ENCODE data around the gene MKS1.
A peak's percentile ranks its signal among the peaks of the same experiment; 100 is the strongest.

MKS1 gene

DNA sequence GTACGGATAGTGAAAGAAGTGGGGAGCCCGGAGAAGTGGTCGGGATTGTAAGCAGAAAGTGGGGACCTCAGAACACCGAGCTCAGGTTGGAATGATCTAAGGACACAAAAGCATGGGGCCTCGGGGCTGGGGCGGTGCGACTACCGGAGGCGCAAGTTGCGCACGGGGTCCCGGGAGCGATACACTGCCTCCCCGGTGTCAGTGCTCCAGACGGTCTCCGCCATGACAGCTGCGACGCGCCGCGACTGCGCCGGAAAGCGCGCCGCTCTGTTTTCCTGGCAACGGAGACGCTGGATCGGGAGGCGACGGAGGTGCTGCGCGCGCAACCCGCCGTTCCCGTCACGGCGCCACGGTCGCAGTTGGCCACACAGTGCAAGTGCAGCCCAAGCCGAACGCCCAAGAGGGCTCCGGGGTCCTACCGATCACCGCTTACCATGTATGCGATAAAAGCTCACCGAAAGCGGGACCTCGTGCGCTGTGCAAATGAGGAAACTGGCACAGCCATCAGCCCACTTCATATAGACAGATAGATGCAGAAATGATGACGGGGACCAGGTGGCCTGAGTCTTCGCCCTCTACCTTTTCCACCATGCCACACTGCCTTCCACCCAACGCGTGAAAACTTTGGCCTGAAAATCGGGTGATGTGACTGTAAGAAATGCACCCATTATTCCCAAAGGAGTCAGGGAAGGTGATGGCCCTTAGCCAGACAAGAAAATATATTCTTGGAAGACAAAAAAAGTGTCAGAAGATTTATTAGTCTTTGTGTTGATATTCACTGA, at the start of gene MKS1:
TSS of gene MKS1 (minus strand) at position 249 of the 782 bp plus-strand sequence. CDS start at position 224, 25 bp downstream.
- Histone ChIP-seq H3K36me3 (ENCODE audit: insufficient read depth, low read length) (peaks cover 19% of the 10 kb centered on the region), H3K9me3 (ENCODE audit: low read length) (no peaks in the 10 kb centered on the region), H3K4me3 (ENCODE audit: low read length) (peak within 1 kb of the TSS; percentile 79), H2AFZ (ENCODE audit: low read depth, low read length) (peak within 1 kb of the TSS; percentile 84), H3K4me1 (ENCODE audit: insufficient read depth, low read length) (peaks cover 5% of the 10 kb centered on the region), H3K27me3 (ENCODE audit: insufficient read depth, low read length) (no peaks in the 10 kb centered on the region)

DNA sequence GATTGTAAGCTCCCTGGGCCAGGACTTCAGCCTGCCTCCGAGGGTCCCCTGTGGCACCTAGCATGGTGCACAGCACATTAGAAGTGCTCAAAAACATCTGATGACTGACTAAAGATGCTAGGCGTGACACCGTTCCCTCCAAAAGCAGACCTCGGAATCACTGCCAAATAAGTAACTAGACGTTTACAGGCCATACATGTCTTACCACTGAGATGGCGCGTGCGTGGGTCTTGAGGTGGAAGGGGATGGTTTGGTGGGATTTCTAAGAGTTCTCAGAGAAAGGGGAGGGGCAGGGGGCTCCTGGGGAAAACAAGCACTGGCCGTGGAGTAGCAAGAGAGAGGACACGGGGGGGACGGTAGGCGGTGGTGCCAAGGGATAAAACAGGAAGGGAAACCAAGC, 49.3 kb upstream of the MKS1 start:
- Histone ChIP-seq H2AFZ (ENCODE audit: low read depth, low read length) (no peak overlapping the region), H3K9me3 (ENCODE audit: low read length) (no peaks in the 10 kb centered on the region), H3K4me3 (ENCODE audit: low read length) (no peak overlapping the region), H3K27me3 (ENCODE audit: insufficient read depth, low read length) (peaks cover 23% of the 10 kb centered on the region), H3K36me3 (ENCODE audit: insufficient read depth, low read length) (no peaks in the 10 kb centered on the region), H3K4me1 (ENCODE audit: insufficient read depth, low read length) (no peaks in the 10 kb centered on the region)

DNA sequence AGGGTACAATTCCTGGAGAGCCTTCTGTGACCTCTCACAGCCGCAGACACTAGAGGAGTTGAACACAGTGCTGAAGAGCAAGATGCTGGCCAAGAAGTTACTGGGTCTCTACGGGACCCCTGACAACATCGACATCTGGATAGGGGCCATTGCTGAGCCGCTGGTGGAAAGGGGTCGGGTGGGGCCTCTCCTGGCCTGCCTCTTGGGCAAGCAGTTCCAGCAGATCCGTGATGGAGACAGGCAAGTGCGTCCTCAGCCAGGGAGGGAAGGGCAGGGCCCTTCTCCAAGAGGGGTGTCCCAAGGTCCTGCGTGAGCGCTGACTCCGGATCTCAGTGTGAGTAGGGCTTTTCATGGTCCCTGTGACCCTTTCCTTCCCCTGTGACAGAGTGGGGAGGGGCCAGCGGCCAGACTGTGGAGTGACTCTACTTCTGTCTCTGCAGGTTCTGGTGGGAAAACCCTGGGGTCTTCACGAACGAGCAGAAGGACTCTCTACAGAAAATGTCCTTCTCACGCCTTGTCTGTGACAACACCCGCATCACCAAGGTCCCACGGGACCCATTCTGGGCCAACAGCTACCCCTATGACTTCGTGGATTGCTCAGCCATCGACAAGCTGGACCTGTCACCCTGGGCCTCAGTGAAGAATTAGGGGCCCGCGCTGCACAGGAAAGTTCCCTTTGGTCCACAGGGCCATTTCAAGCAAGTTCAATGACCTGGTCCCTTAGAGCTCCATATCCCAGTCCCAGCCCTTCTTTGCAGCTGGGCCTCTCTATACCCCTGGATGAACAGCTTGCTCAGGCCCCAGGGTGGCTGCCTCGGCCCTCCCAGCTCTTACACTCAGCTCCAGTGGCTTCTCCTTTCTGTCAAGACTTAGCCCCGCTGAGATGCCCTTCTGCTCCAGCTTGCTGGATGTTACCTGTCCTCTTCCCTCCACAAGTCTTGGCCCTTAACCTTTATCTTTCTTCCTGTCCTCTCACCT, 48.6 kb upstream of the MKS1 start:
- H3K36me3 ChIP-seq (ENCODE audit: insufficient read depth, low read length) = no peaks in the 10 kb centered on the region
- H3K27me3 ChIP-seq (ENCODE audit: insufficient read depth, low read length) = peaks cover 23% of the 10 kb centered on the region
- no peaks in the 10 kb centered on the region for H3K9me3 ChIP-seq (ENCODE audit: low read length)
- H3K4me1 ChIP-seq (ENCODE audit: insufficient read depth, low read length) = no peaks in the 10 kb centered on the region
- H3K4me3 ChIP-seq (ENCODE audit: low read length) = no peak overlapping the region
- H2AFZ ChIP-seq (ENCODE audit: low read depth, low read length) = no peak overlapping the region

DNA sequence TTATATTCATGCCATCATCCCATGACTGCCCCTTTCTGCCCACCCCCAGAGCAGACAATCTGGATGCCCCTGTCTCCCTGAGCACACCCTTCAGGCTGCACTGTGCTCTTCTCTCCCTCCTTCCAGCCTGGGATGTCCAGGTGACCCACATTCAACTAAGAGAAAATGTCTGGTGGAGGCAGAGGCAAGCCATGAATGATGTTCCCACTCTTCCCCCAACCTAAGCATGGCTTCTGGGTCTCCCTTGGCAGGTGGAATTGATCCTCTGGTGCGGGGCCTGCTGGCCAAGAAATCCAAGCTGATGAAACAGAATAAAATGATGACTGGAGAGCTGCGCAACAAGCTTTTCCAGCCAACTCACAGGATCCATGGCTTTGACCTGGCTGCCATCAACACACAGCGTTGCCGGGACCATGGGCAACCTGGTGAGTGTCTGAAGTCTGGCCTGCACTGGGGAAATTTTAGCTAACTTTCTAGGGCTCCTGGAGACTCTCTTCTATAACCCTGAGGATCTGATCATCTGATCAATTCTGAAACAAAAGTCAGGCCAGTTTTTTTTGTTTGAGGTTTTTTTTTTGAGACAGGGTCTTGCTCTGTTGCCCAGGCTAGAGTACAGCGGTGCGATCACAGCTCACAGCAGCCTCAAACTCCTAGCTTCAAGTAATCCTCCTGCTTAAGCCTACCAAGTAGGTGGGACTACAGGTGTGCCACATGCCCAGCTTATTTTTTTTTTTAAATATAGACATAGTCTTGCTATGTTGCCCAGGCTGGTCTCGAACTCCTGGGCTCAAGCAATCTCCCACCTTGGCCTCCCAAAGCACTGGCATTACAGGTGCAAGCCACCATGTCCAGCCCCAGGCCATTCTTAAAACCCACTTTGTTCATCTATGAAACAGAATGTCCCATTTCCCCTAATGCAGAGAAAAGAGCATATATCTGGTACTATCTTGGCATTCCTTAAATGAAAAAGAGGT, 47.1 kb upstream of the MKS1 start:
- no peaks in the 10 kb centered on the region for H3K36me3 ChIP-seq (ENCODE audit: insufficient read depth, low read length)

DNA sequence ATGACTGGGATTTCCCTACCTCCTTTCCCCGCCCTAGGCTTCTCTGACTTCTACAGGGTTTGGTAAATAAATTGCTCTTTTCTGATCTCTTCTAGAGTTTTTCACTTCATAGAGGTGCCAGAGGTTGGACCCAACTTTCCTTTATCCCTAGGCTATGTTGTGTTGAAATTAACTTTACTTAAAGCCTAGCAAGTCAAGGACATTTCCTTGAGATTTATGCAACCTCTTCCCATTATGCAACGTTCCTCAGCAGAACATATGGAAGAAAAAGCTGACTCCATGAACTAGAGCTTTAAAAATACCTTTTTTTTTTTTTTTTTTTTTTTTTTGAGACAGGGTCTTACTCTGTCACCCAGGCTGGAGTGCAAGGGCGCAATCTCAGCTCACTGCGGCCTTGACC, 46.2 kb upstream of the MKS1 start:
- H3K36me3 ChIP-seq (ENCODE audit: insufficient read depth, low read length) = no peaks in the 10 kb centered on the region
- no peak overlapping the region for H2AFZ ChIP-seq (ENCODE audit: low read depth, low read length)
- H3K4me1 ChIP-seq (ENCODE audit: insufficient read depth, low read length) = no peaks in the 10 kb centered on the region
- peaks cover 17% of the 10 kb centered on the region for H3K27me3 ChIP-seq (ENCODE audit: insufficient read depth, low read length)
- H3K4me3 ChIP-seq (ENCODE audit: low read length) = no peak overlapping the region
- H3K9me3 ChIP-seq (ENCODE audit: low read length) = no peaks in the 10 kb centered on the region

More for the DNA sequence above, 47.1 kb upstream of the MKS1 start:
- Histone ChIP-seq H2AFZ (ENCODE audit: low read depth, low read length) (no peak overlapping the region), H3K27me3 (ENCODE audit: insufficient read depth, low read length) (peaks cover 23% of the 10 kb centered on the region), H3K9me3 (ENCODE audit: low read length) (no peaks in the 10 kb centered on the region), H3K4me3 (ENCODE audit: low read length) (no peak overlapping the region), H3K4me1 (ENCODE audit: insufficient read depth, low read length) (no peaks in the 10 kb centered on the region)

DNA sequence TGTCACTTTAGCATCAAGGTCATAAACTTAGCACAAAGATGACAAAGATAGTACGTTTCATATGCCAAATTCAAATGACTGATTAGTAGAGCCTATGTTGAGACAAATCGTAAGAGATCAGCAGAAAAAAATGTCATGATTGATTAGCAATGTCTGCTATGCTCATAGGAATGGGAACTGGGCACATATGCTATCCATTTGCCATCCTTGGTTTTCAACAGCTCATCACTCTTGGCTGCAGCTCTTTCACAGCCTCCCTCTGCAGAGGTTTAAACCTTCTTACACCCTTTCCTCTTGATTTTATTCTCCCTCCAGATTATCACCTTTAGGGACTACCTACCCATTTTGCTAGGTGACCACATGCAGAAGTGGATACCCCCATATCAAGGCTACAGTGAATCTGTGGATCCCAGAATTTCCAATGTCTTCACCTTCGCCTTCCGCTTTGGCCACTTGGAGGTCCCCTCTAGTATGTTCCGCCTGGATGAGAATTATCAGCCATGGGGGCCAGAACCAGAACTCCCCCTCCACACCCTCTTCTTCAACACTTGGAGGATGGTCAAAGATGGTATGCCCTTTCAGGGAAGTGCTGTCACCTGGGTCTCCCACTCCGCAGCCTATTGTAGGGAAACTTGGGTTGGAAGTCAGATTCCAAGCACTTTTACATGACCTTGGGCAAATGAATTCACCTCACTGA, 45.5 kb upstream of the MKS1 start:
- Histone ChIP-seq H3K36me3 (ENCODE audit: insufficient read depth, low read length) (no peaks in the 10 kb centered on the region), H3K4me3 (ENCODE audit: low read length) (no peak overlapping the region), H2AFZ (ENCODE audit: low read depth, low read length) (no peak overlapping the region), H3K27me3 (ENCODE audit: insufficient read depth, low read length) (peaks cover 17% of the 10 kb centered on the region), H3K4me1 (ENCODE audit: insufficient read depth, low read length) (no peaks in the 10 kb centered on the region), H3K9me3 (ENCODE audit: low read length) (no peaks in the 10 kb centered on the region)

DNA sequence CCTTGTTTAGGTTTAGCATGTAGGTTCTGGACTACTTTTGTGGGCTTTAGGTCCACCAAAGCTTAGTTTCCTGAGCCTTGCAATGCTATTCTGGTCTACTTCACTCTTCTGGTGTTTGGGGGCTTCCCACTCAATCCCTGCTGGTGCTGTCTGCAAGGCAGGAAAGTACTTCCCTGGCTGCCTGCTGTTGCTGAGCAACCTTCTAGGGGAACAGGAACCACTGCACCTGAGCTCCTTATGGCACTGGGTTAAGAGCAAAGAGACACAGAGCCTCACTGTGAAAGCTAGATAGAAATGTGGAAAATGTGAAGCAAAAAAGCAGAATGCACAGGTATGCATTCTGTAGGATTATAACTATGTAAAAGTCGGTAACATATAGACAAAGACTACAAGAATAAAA, 44.7 kb upstream of the MKS1 start:
- Histone ChIP-seq H3K4me1 (ENCODE audit: insufficient read depth, low read length) (no peaks in the 10 kb centered on the region), H3K9me3 (ENCODE audit: low read length) (no peaks in the 10 kb centered on the region), H2AFZ (ENCODE audit: low read depth, low read length) (no peak overlapping the region), H3K4me3 (ENCODE audit: low read length) (no peak overlapping the region), H3K36me3 (ENCODE audit: insufficient read depth, low read length) (no peaks in the 10 kb centered on the region), H3K27me3 (ENCODE audit: insufficient read depth, low read length) (peaks cover 13% of the 10 kb centered on the region)

DNA sequence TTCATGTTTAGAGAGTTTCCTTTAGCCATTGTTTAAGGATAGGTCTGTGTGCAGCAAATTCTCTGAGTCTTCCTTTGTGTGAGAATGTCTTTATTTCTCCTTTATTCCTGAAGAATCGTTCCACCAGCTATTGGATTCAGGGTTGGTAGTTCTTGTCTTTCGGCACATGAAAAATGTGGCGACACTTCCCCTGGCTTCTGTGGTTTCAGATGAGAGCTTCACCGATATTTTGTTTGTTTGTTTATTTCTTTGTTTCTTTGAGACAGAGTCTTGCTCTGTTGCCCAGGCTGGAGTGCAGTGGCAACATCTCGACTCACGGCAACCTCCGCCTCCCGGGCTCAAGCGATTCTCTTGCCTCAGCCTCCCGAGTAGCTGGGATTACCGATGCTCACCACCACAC, 43.1 kb upstream of the MKS1 start:
- no peaks in the 10 kb centered on the region for H3K4me1 ChIP-seq (ENCODE audit: insufficient read depth, low read length)
- no peak overlapping the region for H3K4me3 ChIP-seq (ENCODE audit: low read length)
- no peaks in the 10 kb centered on the region for H3K9me3 ChIP-seq (ENCODE audit: low read length)
- no peak overlapping the region for H2AFZ ChIP-seq (ENCODE audit: low read depth, low read length)
- no peaks in the 10 kb centered on the region for H3K36me3 ChIP-seq (ENCODE audit: insufficient read depth, low read length)
- peaks cover 10% of the 10 kb centered on the region for H3K27me3 ChIP-seq (ENCODE audit: insufficient read depth, low read length)

DNA sequence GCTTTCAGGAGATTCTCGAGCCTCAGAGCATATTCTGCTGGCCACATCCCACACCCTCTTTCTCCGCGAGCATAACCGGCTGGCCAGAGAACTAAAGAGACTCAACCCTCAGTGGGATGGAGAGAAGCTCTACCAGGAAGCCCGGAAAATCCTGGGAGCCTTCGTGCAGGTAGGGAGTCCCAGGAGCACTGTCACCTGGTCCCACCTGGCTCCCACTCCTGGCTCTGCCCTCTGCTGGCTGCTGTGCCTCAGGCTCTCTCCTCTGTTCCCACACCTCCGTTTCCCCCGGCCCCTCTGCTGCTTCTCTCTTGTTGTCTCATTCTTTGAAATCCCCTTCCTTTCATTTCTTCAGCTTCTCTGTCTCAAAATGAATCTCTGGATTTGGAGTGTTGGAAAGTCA, 35.7 kb upstream of the MKS1 start:
- H3K27me3 ChIP-seq (ENCODE audit: insufficient read depth, low read length) = peaks cover 31% of the 10 kb centered on the region
- no peaks in the 10 kb centered on the region for H3K9me3 ChIP-seq (ENCODE audit: low read length)
- no peaks in the 10 kb centered on the region for H3K36me3 ChIP-seq (ENCODE audit: insufficient read depth, low read length)
- H3K4me1 ChIP-seq (ENCODE audit: insufficient read depth, low read length) = no peaks in the 10 kb centered on the region
- no peak overlapping the region for H2AFZ ChIP-seq (ENCODE audit: low read depth, low read length)
- no peak overlapping the region for H3K4me3 ChIP-seq (ENCODE audit: low read length)

DNA sequence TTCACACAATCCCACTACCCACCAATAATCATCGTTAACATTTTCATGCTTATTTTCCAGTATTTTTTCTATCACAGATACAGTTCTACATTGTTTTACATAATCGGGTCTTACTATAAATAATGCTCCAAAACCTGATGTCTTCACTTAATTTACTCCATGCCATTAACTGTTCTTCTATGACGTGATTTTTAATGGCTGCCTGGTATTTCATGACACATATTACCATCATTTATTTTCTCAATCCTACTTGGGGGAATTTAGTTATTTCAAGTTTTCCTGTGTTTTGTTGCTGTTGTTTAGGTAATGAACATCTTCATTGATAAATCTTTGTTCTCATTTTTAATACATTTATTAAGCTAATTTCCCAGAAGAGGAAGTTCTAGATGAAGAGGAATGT, 34.0 kb upstream of the MKS1 start:
- Histone ChIP-seq H3K36me3 (ENCODE audit: insufficient read depth, low read length) (no peaks in the 10 kb centered on the region), H3K9me3 (ENCODE audit: low read length) (no peaks in the 10 kb centered on the region), H3K4me3 (ENCODE audit: low read length) (no peak overlapping the region), H3K4me1 (ENCODE audit: insufficient read depth, low read length) (no peaks in the 10 kb centered on the region), H3K27me3 (ENCODE audit: insufficient read depth, low read length) (peaks cover 42% of the 10 kb centered on the region), H2AFZ (ENCODE audit: low read depth, low read length) (no peak overlapping the region)

DNA sequence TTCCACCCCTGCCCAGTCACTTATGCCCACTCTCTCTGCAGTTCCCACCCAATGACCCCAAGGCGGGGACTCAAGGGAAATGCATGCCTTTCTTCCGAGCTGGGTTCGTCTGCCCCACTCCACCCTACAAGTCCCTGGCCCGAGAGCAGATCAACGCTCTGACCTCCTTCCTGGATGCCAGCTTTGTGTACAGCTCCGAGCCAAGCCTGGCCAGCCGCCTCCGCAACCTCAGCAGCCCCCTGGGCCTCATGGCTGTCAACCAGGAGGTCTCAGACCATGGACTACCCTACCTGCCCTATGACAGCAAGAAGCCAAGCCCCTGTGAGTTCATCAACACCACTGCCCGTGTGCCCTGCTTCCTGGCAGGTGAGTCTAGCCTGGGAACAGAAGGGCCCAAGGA, 33.1 kb upstream of the MKS1 start:
- Histone ChIP-seq H3K27me3 (ENCODE audit: insufficient read depth, low read length) (peaks cover 50% of the 10 kb centered on the region), H3K36me3 (ENCODE audit: insufficient read depth, low read length) (no peaks in the 10 kb centered on the region), H3K4me3 (ENCODE audit: low read length) (no peak overlapping the region), H3K9me3 (ENCODE audit: low read length) (no peaks in the 10 kb centered on the region), H3K4me1 (ENCODE audit: insufficient read depth, low read length) (no peaks in the 10 kb centered on the region), H2AFZ (ENCODE audit: low read depth, low read length) (no peak overlapping the region)

DNA sequence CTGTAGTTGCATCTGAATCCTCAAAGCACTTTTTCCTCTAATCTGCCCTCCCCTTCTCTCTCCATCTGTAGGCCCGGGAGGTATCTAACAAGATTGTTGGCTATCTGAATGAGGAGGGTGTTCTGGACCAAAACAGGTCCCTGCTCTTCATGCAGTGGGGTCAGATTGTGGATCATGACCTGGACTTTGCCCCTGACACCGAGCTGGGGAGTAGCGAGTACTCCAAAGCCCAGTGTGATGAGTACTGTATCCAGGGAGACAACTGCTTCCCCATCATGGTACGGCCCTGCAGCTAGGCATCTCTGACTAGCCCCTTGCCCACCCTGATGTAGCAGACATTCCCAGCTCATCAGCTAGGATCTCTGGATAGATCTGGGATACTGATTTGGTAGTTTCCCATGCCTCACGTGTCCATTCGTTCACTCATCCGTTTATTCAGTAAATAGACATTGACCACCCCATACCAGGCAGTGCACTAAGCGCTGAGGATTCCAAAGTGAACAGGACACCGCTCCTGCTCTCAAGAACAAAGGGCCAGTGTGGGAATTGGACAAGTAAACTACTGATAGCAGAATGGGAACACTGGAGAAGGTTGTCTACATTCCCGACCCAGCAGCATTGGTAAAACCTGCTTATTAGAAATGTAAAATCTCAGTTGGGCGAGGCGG, 31.4 kb upstream of the MKS1 start:
- Histone ChIP-seq H3K27me3 (ENCODE audit: insufficient read depth, low read length) (peaks cover 62% of the 10 kb centered on the region), H3K4me1 (ENCODE audit: insufficient read depth, low read length) (no peaks in the 10 kb centered on the region), H2AFZ (ENCODE audit: low read depth, low read length) (peak overlapping the region; percentile 90), H3K9me3 (ENCODE audit: low read length) (no peaks in the 10 kb centered on the region), H3K36me3 (ENCODE audit: insufficient read depth, low read length) (no peaks in the 10 kb centered on the region), H3K4me3 (ENCODE audit: low read length) (no peak overlapping the region)
